GF-D8 (cell line): ENCODE measurements around the gene TAF1C.

Source experiments
- DNase-seq: peaks from one replicate; lab custom pipeline; 2025; lab: John Stamatoyannopoulos, UW

The TAF1C gene

GRCh38 chr16:84183911-84184591 lies 2.8 kb downstream of the TAF1C start:
- no peak for DNase-seq

GRCh38 chr16:84183572-84183875 lies 3.3 kb downstream of the TAF1C start:
- no peak for DNase-seq

GRCh38 chr16:84182680-84183571 lies 3.9 kb downstream of the TAF1C start:
- DNase-seq: no peak

GRCh38 chr16:84182104-84182503 lies 4.8 kb downstream of the TAF1C start:
- no peak for DNase-seq

- no peak for DNase-seq
Observed at GRCh38 chr16:84181144-84181915, 5.5 kb downstream of the TAF1C start.

- DNase-seq: no peak
Observed at GRCh38 chr16:84180519-84181140, 6.2 kb downstream of the TAF1C start.

- no peak for DNase-seq
Observed at GRCh38 chr16:84179612-84180320, 7.1 kb downstream of the TAF1C start.

GRCh38 chr16:84178892-84179611 lies 7.8 kb downstream of the TAF1C start:
- DNase-seq: no peak

GRCh38 chr16:84178146-84178765 lies 8.6 kb downstream of the TAF1C start:
- DNase-seq: no peak

- no peak for DNase-seq
Observed at GRCh38 chr16:84177741-84178073, 9.2 kb downstream of the TAF1C start.

- no peak for DNase-seq
Observed at GRCh38 chr16:84176192-84177053, 10.4 kb downstream of the TAF1C start.

GRCh38 chr16:84175350-84176081 lies 11.3 kb downstream of the TAF1C start:
- peak; percentile 32 for DNase-seq

GRCh38 chr16:84174396-84174795 lies 12.5 kb downstream of the TAF1C start:
- DNase-seq: no peak

GRCh38 chr16:84169765-84170310 lies 17.0 kb downstream of the TAF1C start:
- DNase-seq: no peak

- no peak for DNase-seq
Observed at GRCh38 chr16:84166796-84167695, 19.8 kb downstream of the TAF1C start.

- no peak for DNase-seq
Observed at GRCh38 chr16:84165746-84166145, 21.1 kb downstream of the TAF1C start.

- DNase-seq: no peak
Observed at GRCh38 chr16:84161801-84162200, 25.1 kb downstream of the TAF1C start.

GRCh38 chr16:84161037-84161436 lies 25.8 kb downstream of the TAF1C start:
- no peak for DNase-seq
